ENCODE data around the gene DHX9. TPM values are rescaled to one million over a fixed set of nuclear protein-coding genes. Genes with fewer than 3 reads are reported as not detected.

The DHX9 gene
- total and polyA plus RNA-seq, 2 experiments from 2014 or later = 151 to 262 TPM

DNA sequence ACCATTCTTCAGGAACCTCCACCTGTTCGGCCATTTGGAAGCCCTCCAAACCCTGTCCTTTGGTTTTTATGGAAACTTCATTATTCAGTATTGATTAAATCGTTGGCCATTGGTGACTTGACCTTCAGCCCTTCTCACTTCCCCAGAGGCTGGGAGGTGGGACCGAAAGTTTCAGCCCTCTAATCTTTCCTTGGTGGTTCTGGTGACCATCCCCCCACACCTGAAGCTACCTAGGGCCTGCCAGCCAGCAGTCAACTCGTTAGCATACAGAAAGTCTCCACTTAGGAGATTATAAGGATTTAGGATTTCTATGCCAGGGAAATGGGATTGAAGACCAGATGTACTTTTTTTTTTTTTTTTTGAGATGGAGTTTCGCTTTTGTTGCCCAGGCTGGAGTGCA, 6.7 kb downstream of the DHX9 start (continued):
- no peak for TF ChIP-seq NANOG (IDR thresholded peaks at IDR 0.05; ENCODE audit: borderline replicate concordance)
- TF ChIP-seq EZH2 (IDR thresholded peaks at IDR 0.05; ENCODE audit: low read depth, unreplicated experiment) = no peak
- TF ChIP-seq, protein P1, sequence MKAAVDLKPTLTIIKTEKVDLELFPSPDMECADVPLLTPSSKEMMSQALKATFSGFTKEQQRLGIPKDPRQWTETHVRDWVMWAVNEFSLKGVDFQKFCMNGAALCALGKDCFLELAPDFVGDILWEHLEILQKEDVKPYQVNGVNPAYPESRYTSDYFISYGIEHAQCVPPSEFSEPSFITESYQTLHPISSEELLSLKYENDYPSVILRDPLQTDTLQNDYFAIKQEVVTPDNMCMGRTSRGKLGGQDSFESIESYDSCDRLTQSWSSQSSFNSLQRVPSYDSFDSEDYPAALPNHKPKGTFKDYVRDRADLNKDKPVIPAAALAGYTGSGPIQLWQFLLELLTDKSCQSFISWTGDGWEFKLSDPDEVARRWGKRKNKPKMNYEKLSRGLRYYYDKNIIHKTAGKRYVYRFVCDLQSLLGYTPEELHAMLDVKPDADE (IDR thresholded peaks at IDR 0.05) = no peak
- TF ChIP-seq JUNB (IDR thresholded peaks at IDR 0.05; ENCODE audit: unreplicated experiment) = no peak
- TF ChIP-seq POLR2AphosphoS5 (IDR thresholded peaks at IDR 0.05; ENCODE audit: low read depth) = no peak
- TF ChIP-seq, protein P2, sequence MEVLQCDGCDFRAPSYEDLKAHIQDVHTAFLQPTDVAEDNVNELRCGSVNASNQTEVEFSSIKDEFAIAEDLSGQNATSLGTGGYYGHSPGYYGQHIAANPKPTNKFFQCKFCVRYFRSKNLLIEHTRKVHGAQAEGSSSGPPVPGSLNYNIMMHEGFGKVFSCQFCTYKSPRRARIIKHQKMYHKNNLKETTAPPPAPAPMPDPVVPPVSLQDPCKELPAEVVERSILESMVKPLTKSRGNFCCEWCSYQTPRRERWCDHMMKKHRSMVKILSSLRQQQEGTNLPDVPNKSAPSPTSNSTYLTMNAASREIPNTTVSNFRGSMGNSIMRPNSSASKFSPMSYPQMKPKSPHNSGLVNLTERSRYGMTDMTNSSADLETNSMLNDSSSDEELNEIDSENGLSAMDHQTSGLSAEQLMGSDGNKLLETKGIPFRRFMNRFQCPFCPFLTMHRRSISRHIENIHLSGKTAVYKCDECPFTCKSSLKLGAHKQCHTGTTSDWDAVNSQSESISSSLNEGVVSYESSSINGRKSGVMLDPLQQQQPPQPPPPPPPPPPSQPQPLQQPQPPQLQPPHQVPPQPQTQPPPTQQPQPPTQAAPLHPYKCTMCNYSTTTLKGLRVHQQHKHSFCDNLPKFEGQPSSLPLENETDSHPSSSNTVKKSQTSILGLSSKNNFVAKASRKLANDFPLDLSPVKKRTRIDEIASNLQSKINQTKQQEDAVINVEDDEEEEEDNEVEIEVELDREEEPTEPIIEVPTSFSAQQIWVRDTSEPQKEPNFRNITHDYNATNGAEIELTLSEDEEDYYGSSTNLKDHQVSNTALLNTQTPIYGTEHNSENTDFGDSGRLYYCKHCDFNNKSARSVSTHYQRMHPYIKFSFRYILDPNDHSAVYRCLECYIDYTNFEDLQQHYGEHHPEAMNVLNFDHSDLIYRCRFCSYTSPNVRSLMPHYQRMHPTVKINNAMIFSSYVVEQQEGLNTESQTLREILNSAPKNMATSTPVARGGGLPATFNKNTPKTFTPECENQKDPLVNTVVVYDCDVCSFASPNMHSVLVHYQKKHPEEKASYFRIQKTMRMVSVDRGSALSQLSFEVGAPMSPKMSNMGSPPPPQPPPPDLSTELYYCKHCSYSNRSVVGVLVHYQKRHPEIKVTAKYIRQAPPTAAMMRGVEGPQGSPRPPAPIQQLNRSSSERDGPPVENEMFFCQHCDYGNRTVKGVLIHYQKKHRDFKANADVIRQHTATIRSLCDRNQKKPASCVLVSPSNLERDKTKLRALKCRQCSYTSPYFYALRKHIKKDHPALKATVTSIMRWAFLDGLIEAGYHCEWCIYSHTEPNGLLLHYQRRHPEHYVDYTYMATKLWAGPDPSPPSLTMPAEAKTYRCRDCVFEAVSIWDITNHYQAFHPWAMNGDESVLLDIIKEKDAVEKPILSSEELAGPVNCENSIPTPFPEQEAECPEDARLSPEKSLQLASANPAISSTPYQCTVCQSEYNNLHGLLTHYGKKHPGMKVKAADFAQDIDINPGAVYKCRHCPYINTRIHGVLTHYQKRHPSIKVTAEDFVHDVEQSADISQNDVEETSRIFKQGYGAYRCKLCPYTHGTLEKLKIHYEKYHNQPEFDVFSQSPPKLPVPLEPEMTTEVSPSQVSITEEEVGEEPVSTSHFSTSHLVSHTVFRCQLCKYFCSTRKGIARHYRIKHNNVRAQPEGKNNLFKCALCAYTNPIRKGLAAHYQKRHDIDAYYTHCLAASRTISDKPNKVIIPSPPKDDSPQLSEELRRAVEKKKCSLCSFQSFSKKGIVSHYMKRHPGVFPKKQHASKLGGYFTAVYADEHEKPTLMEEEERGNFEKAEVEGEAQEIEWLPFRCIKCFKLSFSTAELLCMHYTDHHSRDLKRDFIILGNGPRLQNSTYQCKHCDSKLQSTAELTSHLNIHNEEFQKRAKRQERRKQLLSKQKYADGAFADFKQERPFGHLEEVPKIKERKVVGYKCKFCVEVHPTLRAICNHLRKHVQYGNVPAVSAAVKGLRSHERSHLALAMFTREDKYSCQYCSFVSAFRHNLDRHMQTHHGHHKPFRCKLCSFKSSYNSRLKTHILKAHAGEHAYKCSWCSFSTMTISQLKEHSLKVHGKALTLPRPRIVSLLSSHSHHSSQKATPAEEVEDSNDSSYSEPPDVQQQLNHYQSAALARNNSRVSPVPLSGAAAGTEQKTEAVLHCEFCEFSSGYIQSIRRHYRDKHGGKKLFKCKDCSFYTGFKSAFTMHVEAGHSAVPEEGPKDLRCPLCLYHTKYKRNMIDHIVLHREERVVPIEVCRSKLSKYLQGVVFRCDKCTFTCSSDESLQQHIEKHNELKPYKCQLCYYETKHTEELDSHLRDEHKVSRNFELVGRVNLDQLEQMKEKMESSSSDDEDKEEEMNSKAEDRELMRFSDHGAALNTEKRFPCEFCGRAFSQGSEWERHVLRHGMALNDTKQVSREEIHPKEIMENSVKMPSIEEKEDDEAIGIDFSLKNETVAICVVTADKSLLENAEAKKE (CRISPR knock-in tag; IDR thresholded peaks at IDR 0.05) = no peak

DNA sequence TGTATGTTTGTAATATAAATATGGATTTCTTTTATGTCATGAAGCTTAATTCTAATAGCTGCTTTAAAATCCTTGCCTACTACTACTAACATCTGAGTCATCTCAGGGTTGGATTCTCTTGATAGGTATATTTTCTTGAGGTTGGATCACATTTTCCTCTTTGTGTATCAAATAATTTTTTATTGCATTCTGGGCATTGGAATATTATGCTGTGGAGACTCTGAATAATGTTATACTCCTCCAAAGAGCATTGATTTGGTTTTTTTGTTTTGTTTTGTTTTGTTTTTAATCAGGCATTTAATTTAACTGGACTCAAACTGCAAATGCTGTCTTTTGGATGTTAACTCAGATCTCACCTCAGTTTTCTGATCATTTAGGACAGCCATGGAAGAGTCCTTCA, 8.0 kb downstream of the DHX9 start:
- ATAC-seq = no peak
- Histone ChIP-seq H3K79me2 (replicated peaks; ENCODE audit: insufficient read depth) (peaks cover 100% of the 10 kb centered on the region), H4K20me1 (replicated peaks; ENCODE audit: insufficient read depth) (peaks cover 86% of the 10 kb centered on the region), H3K27ac (ENCODE audit: low read depth) (no peak overlapping the region; the same call in 1 of the 2 replicates), H3K4me3 (no peak overlapping the region), H2AFZ (no peak overlapping the region), H3K9me2 (ENCODE audit: insufficient read depth) (no peaks in the 10 kb centered on the region), H3K27me3 (ENCODE audit: insufficient read depth) (no peaks in the 10 kb centered on the region), H3K4me1 (ENCODE audit: insufficient read depth) (peaks cover 13% of the 10 kb centered on the region), H3K4me2 (no peak overlapping the region), H3F3A (replicated peaks; ENCODE audit: low read depth) (no peaks in the 10 kb centered on the region; the same call in 1 of the 2 replicates), H3K36me3 (ENCODE audit: insufficient read depth) (peaks cover 95% of the 10 kb centered on the region)
- Mint-ChIP-seq H3K9me3 (no peaks in the 10 kb centered on the region), H3K27me3 (ENCODE audit: insufficient read depth, low read depth, poor library complexity) (peaks cover 4% of the 10 kb centered on the region), H3K4me3 (no peak overlapping the region), H3K4me1 (peaks cover 44% of the 10 kb centered on the region), H3K36me3 (ENCODE audit: low read depth) (peaks cover 99% of the 10 kb centered on the region), H3K27ac (no peak overlapping the region)
- DNase-seq (ENCODE audit: low spot score) = no peak
- TF ChIP-seq EZH2 (IDR thresholded peaks at IDR 0.05; ENCODE audit: low read depth, unreplicated experiment) (no peak), POLR2AphosphoS5 (IDR thresholded peaks at IDR 0.05; ENCODE audit: low read depth) (no peak), ZNF114 (CRISPR knock-in tag; IDR thresholded peaks at IDR 0.05) (no peak)
- TF ChIP-seq, protein P3, sequence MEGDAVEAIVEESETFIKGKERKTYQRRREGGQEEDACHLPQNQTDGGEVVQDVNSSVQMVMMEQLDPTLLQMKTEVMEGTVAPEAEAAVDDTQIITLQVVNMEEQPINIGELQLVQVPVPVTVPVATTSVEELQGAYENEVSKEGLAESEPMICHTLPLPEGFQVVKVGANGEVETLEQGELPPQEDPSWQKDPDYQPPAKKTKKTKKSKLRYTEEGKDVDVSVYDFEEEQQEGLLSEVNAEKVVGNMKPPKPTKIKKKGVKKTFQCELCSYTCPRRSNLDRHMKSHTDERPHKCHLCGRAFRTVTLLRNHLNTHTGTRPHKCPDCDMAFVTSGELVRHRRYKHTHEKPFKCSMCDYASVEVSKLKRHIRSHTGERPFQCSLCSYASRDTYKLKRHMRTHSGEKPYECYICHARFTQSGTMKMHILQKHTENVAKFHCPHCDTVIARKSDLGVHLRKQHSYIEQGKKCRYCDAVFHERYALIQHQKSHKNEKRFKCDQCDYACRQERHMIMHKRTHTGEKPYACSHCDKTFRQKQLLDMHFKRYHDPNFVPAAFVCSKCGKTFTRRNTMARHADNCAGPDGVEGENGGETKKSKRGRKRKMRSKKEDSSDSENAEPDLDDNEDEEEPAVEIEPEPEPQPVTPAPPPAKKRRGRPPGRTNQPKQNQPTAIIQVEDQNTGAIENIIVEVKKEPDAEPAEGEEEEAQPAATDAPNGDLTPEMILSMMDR (conservative IDR thresholded peaks at IDR 0.05; ENCODE audit: low read depth in 2 of 2) = no peak
